Prostate gland (tissue), 2 donors: ENCODE data around the gene RPL28. TPM values are rescaled to one million over a fixed set of nuclear protein-coding genes. Genes with fewer than 3 reads are reported as not detected.

ENCODE experiments used
- DNase-seq: peaks from one replicate; pipeline ENCODE4 v3.0.0-alpha.2; 2019; ENCODE audit warnings: low spot score
- H3K27ac ChIP-seq, 2 donors: fragments of 200-600 bp; sonication (generic); 2 replicates each; pipeline ENCODE4 v1.5.1; 2017 to 2019
- H3K27me3 ChIP-seq: fragments of 200-600 bp; sonication (generic); replicated peaks from 2 replicates; pipeline ENCODE4 v1.5.1; 2019; ENCODE audit not compliant: insufficient read depth
- H3K36me3 ChIP-seq, 2 donors: fragments of 200-600 bp; sonication (generic); 1 replicate in 1 of 2; 2 replicates in 1 of 2; pipeline versions ENCODE4 v1.5.1 to v1.8.1; 2017 to 2019
- H3K4me1 ChIP-seq: fragments of 200-600 bp; sonication (generic); replicated peaks from 2 replicates; pipeline ENCODE4 v1.5.1; 2019
- H3K4me3 ChIP-seq, 2 donors: fragments of 200-600 bp; sonication (generic); 2 replicates each; pipeline ENCODE4 v1.5.1; 2017 to 2019
- H3K9me3 ChIP-seq: fragments of 200-600 bp; sonication (generic); 2 replicates; pipeline ENCODE4 v1.5.1; 2017
- POLR2A ChIP-seq: fragments of 450-650 bp; IDR thresholded peaks from one replicate; pipeline ENCODE4 v1.6.1; 2016; ENCODE audit warnings: antibody characterized with exemption, mild to moderate bottlenecking
- POLR2AphosphoS5 ChIP-seq: sonication (generic); formaldehyde crosslinking; IDR thresholded peaks from one replicate; pipeline ENCODE4 v1.6.1; 2017; ENCODE audit warnings: antibody characterized with exemption
- WGBS: methylation state at CpG from one replicate; pipeline ENCODE4 v1.1.5; 2018; 5-methylcytosine and 5-hydroxymethylcytosine counted together
- intact Hi-C: fragments of 100-400 bp; cut with DNase I; formaldehyde crosslinking; loops from one replicate; pipeline ENCODE4 v1.14.2; 2022
- total RNA-seq, 2 donors: library from RNA; depleted of rRNA; stranded (reverse); fragments of >200 nt; gene quantifications; one replicate each; pipeline ENCODE4 v1.1.0, GENCODE V29; 2016
- TF ChIP-seq, protein P1 (sequence below), 4 experiments: fragments of 200-600 bp in 2 of 4; fragments of 450-650 bp in 2 of 4; sonication (generic) in 2 of 4; IDR thresholded peaks; 1 replicate in 3 of 4; 2 replicates in 1 of 4; pipeline ENCODE4 v1.5.1; 2016 to 2019; ENCODE audit warnings: antibody characterized with exemption in 4 of 4, mild to moderate bottlenecking in 2 of 4, moderate library complexity in 2 of 4

Gene RPL28
- total RNA-seq, 2 donors from 2014 or later, result 439 to 554 TPM

DNA sequence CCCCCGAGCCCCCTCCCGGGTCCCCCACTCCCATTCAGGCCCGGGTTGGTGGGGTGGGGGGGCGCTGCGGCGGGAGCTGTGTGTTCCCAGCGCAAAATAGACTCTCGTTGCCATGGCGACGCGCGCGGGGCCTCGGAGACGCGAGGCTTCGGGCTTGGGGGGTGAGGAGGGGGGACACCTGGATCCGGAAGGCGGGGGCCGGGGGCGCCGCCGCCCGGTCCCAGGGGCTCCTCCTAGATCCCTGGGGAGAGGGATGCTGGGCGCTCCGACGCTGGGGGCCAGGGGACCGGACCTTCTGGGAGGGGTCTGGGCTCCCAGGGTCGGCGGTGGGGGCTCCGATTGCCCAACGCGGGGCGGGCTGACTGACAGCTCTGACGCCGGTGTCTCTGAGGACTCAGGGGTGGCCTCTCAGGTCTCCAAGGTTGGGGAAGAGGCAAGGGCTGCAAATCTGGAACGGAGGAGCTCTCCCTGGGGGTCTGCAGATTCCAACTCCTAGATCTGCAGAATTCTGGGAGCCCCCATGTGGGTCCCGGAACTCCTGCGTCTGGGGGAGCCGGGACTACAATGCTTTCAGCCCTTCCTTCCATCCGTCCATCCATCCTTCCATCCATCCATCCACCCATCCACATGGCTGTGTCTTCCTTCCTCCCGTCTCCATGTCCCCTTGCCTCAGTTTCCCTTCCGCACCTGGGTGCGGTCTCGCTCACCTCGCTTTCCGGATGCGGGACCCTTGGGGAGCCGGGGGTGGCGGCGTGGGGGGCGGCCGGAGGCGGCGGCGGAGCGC, 66.4 kb downstream of the RPL28 start:
- TF ChIP-seq, protein P1, sequence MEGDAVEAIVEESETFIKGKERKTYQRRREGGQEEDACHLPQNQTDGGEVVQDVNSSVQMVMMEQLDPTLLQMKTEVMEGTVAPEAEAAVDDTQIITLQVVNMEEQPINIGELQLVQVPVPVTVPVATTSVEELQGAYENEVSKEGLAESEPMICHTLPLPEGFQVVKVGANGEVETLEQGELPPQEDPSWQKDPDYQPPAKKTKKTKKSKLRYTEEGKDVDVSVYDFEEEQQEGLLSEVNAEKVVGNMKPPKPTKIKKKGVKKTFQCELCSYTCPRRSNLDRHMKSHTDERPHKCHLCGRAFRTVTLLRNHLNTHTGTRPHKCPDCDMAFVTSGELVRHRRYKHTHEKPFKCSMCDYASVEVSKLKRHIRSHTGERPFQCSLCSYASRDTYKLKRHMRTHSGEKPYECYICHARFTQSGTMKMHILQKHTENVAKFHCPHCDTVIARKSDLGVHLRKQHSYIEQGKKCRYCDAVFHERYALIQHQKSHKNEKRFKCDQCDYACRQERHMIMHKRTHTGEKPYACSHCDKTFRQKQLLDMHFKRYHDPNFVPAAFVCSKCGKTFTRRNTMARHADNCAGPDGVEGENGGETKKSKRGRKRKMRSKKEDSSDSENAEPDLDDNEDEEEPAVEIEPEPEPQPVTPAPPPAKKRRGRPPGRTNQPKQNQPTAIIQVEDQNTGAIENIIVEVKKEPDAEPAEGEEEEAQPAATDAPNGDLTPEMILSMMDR (IDR thresholded peaks at IDR 0.05), result no peak
- TF ChIP-seq POLR2A (no peak), POLR2AphosphoS5 (no peak)
- 5% methylated on average over 55 of the region's 57 CpGs for WGBS
- H3K4me1 ChIP-seq, result peaks cover 13% of the 10 kb centered on the region
- H3K27ac ChIP-seq, result no peak overlapping the region
- H3K27me3 ChIP-seq, result peaks cover 9% of the 10 kb centered on the region
- no peaks in the 10 kb centered on the region for H3K36me3 ChIP-seq
- H3K9me3 ChIP-seq, result no peaks in the 10 kb centered on the region
- DNase-seq, result no peak
- intact Hi-C loops, result no loop called here
- H3K4me3 ChIP-seq, result no peak overlapping the region

Other genes with a start within 250 kb of the RPL28 start
- 10 to 100 TPM in 1 of 2 donors, 1 to 10 TPM in 1; 8.5 to 87.9 TPM for gene TNNT1, start 236.7 kb upstream of the RPL28 start, total RNA-seq
- 10 to 100 TPM in 1 of 2 donors, not detected in 1; 12.4 TPM for gene TNNI3, start 228.2 kb upstream of the RPL28 start, total RNA-seq
- 10 to 100 TPM in 1 of 2 donors, under 1 TPM in 1; 0.55 to 16.1 TPM for gene DNAAF3, start 219.3 kb upstream of the RPL28 start, total RNA-seq
- gene SYT5, start 205.6 kb upstream of the RPL28 start, total RNA-seq, result 1 to 10 TPM in 1 of 2 donors, not detected in 1; 4.3 TPM
- 1 to 10 TPM in 1 of 2 donors, not detected in 1; 4.0 TPM for gene PTPRH, start 176.4 kb upstream of the RPL28 start, total RNA-seq
- gene TMEM86B, start 157.2 kb upstream of the RPL28 start, total RNA-seq, result 10 to 100 TPM in 1 of 2 donors, 1 to 10 TPM in 1; 1.5 to 10.8 TPM
- 100 to 1,000 TPM in 1 of 2 donors, 10 to 100 TPM in 1; 49.5 to 112 TPM for gene PPP6R1, start 126.9 kb upstream of the RPL28 start, total RNA-seq
- gene HSPBP1, start 105.8 kb upstream of the RPL28 start, total RNA-seq, result 10 to 100 TPM; 33.6 to 36.0 TPM
- gene BRSK1, start 101.9 kb upstream of the RPL28 start, total RNA-seq, result 10 to 100 TPM in 1 of 2 donors, 1 to 10 TPM in 1; 1.4 to 10.9 TPM
- not detected for gene TMEM150B, start 60.6 kb upstream of the RPL28 start, total RNA-seq
- gene KMT5C, start 46.1 kb upstream of the RPL28 start, total RNA-seq, result 10 to 100 TPM; 17.8 to 32.3 TPM
- gene COX6B2, start 31.2 kb upstream of the RPL28 start, total RNA-seq, result 10 to 100 TPM in 1 of 2 donors, not detected in 1; 10.2 TPM
- gene GARIN5B, start 22.7 kb upstream of the RPL28 start, total RNA-seq, result 1 to 10 TPM in 1 of 2 donors, not detected in 1; 1.5 TPM
- 1 to 10 TPM in 1 of 2 donors, not detected in 1; 2.0 TPM for gene IL11, start 15.5 kb upstream of the RPL28 start, total RNA-seq
- gene TMEM190, start 9.1 kb upstream of the RPL28 start, total RNA-seq, result not detected
- gene TMEM238, start 1.6 kb upstream of the RPL28 start, total RNA-seq, result 100 to 1,000 TPM in 1 of 2 donors, 10 to 100 TPM in 1; 19.6 to 116 TPM
- gene UBE2S, start 21.9 kb downstream of the RPL28 start, total RNA-seq, result 10 to 100 TPM; 10.3 to 49.9 TPM
- not detected for gene SHISA7, start 57.4 kb downstream of the RPL28 start, total RNA-seq
- gene ISOC2, start 75.7 kb downstream of the RPL28 start, total RNA-seq, result 100 to 1,000 TPM in 1 of 2 donors, 10 to 100 TPM in 1; 85.1 to 117 TPM
- not detected for gene C19orf85, start 78.8 kb downstream of the RPL28 start, total RNA-seq
- gene ZNF628, start 90.7 kb downstream of the RPL28 start, total RNA-seq, result 10 to 100 TPM; 10.9 to 66.4 TPM
- gene NAT14, start 99.3 kb downstream of the RPL28 start, total RNA-seq, result 10 to 100 TPM; 10.8 to 19.8 TPM
- 1 to 10 TPM; 5.6 to 8.6 TPM for gene SSC5D, start 102.5 kb downstream of the RPL28 start, total RNA-seq
- gene SBK2, start 151.2 kb downstream of the RPL28 start, total RNA-seq, result not detected
- gene SBK3, start 159.6 kb downstream of the RPL28 start, total RNA-seq, result under 1 TPM; 0.23 to 0.74 TPM
- 10 to 100 TPM in 1 of 2 donors, 1 to 10 TPM in 1; 8.7 to 10.8 TPM for gene ZNF579, start 194.9 kb downstream of the RPL28 start, total RNA-seq
- 10 to 100 TPM; 14.8 to 16.4 TPM for gene FIZ1, start 213.6 kb downstream of the RPL28 start, total RNA-seq
- 10 to 100 TPM; 30.2 to 54.8 TPM for gene ZNF524, start 214.4 kb downstream of the RPL28 start, total RNA-seq
- gene ZNF865, start 219.7 kb downstream of the RPL28 start, total RNA-seq, result 10 to 100 TPM; 18.4 to 21.0 TPM
- gene ZNF784, start 238.6 kb downstream of the RPL28 start, total RNA-seq, result 10 to 100 TPM in 1 of 2 donors, 1 to 10 TPM in 1; 8.9 to 17.2 TPM